Measurements from ENCODE around the gene R3HDM2.
A peak's percentile ranks its signal among the peaks of the same experiment; 100 is the strongest.

Gene R3HDM2

GRCh38 chr12:57232156-57232756, 198.6 kb downstream of the R3HDM2 start:
- Mint-ChIP-seq H3K36me3 (ENCODE audit: low read depth) (peaks cover 31% of the 10 kb centered on the region), H3K4me3 (peak overlapping the region; percentile 18), H3K4me1 (peaks cover 87% of the 10 kb centered on the region), H3K27ac (no peak overlapping the region), H3K9me3 (no peaks in the 10 kb centered on the region), H3K27me3 (ENCODE audit: low read depth, poor library complexity) (peaks cover 34% of the 10 kb centered on the region)
- no peak for TF ChIP-seq CTCF (IDR thresholded peaks at IDR 0.05)
- no peak for DNase-seq

GRCh38 chr12:57231276-57232021, 199.4 kb downstream of the R3HDM2 start:
- H3K27ac Mint-ChIP-seq = no peak overlapping the region
- peak overlapping the region; percentile 92 for H3K4me3 Mint-ChIP-seq
- no peak for DNase-seq
- peaks cover 31% of the 10 kb centered on the region for H3K36me3 Mint-ChIP-seq (ENCODE audit: low read depth)
- H3K4me1 Mint-ChIP-seq = peaks cover 86% of the 10 kb centered on the region
- no peak for TF ChIP-seq CTCF (IDR thresholded peaks at IDR 0.05)
- peaks cover 25% of the 10 kb centered on the region for H3K27me3 Mint-ChIP-seq (ENCODE audit: low read depth, poor library complexity)
- H3K9me3 Mint-ChIP-seq = no peaks in the 10 kb centered on the region

GRCh38 chr12:57230381-57231155, 200.3 kb downstream of the R3HDM2 start:
- peaks cover 31% of the 10 kb centered on the region for H3K36me3 Mint-ChIP-seq (ENCODE audit: low read depth)
- H3K27ac Mint-ChIP-seq = peak overlapping the region; percentile 69
- peak overlapping the region; percentile 92 for H3K4me3 Mint-ChIP-seq
- peaks cover 88% of the 10 kb centered on the region for H3K4me1 Mint-ChIP-seq
- no peak for TF ChIP-seq CTCF (IDR thresholded peaks at IDR 0.05)
- peaks cover 25% of the 10 kb centered on the region for H3K27me3 Mint-ChIP-seq (ENCODE audit: low read depth, poor library complexity)
- DNase-seq = no peak
- no peaks in the 10 kb centered on the region for H3K9me3 Mint-ChIP-seq

- Mint-ChIP-seq H3K4me3 (peak within 1 kb of the TSS; percentile 92), H3K27me3 (ENCODE audit: low read depth, poor library complexity) (peaks cover 28% of the 10 kb centered on the region), H3K36me3 (ENCODE audit: low read depth) (peaks cover 31% of the 10 kb centered on the region), H3K27ac (peak within 1 kb of the TSS; percentile 98), H3K9me3 (no peaks in the 10 kb centered on the region), H3K4me1 (peaks cover 90% of the 10 kb centered on the region)
- peak; percentile 96 for DNase-seq
- TF ChIP-seq CTCF (IDR thresholded peaks at IDR 0.05) = no peak
These were observed 201.0 kb downstream of the R3HDM2 start, which contains the start of gene SHMT2 for GRCh38 chr12:57229634-57230380. Gene SHMT2 (plus strand): TSS chr12:57229711. CDS start chr12:57229779, 68 bp downstream.

GRCh38 chr12:57229046-57229633, 201.7 kb downstream of the R3HDM2 start:
- Mint-ChIP-seq H3K9me3 (no peaks in the 10 kb centered on the region), H3K4me1 (peaks cover 90% of the 10 kb centered on the region), H3K27me3 (ENCODE audit: low read depth, poor library complexity) (peaks cover 30% of the 10 kb centered on the region), H3K4me3 (peak overlapping the region; percentile 92), H3K27ac (peak overlapping the region; percentile 98), H3K36me3 (ENCODE audit: low read depth) (peaks cover 25% of the 10 kb centered on the region)
- no peak for TF ChIP-seq CTCF (IDR thresholded peaks at IDR 0.05)
- no peak for DNase-seq
